HG03196 (cell line): ENCODE data around the gene ZNF549.
A peak's percentile ranks its signal among the peaks of the same experiment; 100 is the strongest.
"Not testable (repeated sequence)": the region's sequence is repeated elsewhere in the genome, so short reads cannot be mapped to it uniquely, and the experiment has no call there.

Experiments used
- ATAC-seq: cut with Tn5 transposase; IDR thresholded peaks from one replicate; pipeline ENCODE4 v1.9.1; 2021; ENCODE audit not compliant: unreplicated experiment

ZNF549 gene

GRCh38 chr19:57527136-57527881 is at the start of gene ZNF549:
Gene ZNF549 (plus strand): TSS chr19:57527356. CDS start chr19:57527574, 218 bp downstream.
- peak; percentile 99 for ATAC-seq

- ATAC-seq, result peak; percentile 95
Observed at GRCh38 chr19:57487477-57488298, 39.5 kb upstream of the ZNF549 start, which contains the start of gene ZNF419. Gene ZNF419 (plus strand): TSS chr19:57487750. CDS start chr19:57487951, 201 bp downstream.

DNA sequence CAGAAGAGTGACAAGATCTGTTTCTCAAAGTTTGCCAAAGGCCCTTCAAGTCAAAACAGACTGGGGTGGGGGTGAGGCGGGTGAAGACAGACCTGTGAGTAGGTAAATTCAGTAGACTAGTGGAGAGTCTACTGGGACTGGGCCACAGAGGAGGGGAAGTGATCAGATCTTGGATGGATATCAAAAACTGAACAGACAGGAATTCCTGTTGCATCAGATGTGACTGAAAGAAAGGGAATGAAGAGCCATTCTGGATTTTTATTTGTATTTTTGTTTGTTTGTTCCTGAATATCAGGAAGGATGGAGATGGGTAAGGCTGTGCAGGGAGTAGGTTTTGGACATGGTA is 38.9 kb upstream of the ZNF549 start:
- not testable (repeated sequence) for ATAC-seq

DNA sequence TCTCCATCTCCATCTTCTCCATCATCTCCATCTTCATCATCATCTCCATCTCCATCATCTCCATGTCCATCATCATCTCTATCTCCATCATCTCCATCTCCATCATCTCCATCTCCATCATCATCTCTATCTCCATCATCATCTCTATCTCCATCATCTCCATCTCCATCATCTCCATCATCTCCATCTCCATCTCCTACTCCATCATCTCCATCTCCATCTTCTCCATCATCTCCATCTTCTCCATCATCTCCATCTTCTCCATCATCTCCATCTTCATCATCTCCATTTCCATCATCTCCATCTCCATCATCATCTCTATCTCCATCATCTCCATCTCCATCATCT is 27.9 kb upstream of the ZNF549 start:
- ATAC-seq, result not testable (repeated sequence)

- ATAC-seq, result peak; percentile 97
Observed at GRCh38 chr19:57499680-57500395, 27.3 kb upstream of the ZNF549 start, which contains the start of gene ZNF773. Gene ZNF773 (plus strand): TSS chr19:57499938. CDS start chr19:57500081, 143 bp downstream.

DNA sequence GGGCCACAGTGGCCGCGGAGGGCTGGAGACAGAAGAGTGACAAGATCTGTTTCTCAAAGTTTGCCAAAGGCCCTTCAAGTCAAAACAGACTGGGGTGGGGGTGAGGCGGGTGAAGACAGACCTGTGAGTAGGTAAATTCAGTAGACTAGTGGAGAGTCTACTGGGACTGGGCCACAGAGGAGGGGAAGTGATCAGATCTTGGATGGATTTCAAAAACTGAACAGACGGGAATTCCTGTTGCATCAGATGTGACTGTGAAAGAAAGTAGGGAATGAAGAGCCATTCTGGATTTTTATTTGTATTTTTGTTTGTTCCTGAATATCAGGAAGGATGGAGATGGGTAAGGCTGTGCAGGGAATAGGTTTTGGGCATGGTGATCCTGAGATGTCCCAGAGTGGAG is 26.8 kb upstream of the ZNF549 start:
- ATAC-seq, result not testable (repeated sequence)

DNA sequence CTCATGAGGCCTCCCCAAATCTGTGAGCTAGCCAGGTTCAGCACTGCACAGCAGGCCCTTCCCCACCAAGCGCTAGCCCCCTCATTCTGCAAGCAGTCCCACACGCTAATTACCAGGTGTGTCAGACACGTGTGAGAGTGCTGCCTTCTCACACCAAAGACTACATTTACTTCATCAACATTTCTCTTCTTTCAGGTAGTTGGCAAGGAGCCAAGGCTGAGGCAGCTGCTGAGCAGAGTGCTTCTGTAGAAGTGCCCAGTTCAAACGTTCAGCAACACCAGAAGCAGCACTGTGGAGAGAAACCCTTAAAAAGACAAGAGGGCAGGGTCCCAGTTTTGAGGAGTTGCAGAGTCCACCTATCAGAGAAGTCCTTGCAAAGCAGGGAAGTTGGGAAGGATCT is 21.0 kb upstream of the ZNF549 start:
- no peak for ATAC-seq

GRCh38 chr19:57511484-57511883 is 15.7 kb upstream of the ZNF549 start:
- no peak for ATAC-seq

- no peak for ATAC-seq
Observed at GRCh38 chr19:57512845-57513244, 14.3 kb upstream of the ZNF549 start.

- no peak for ATAC-seq
Observed at GRCh38 chr19:57515255-57515654, 11.9 kb upstream of the ZNF549 start.

GRCh38 chr19:57518021-57518420 is 9.1 kb upstream of the ZNF549 start:
- ATAC-seq, result not testable (repeated sequence)

GRCh38 chr19:57537953-57538547 is 10.9 kb downstream of the ZNF549 start:
- no peak for ATAC-seq

- ATAC-seq, result no peak
Observed at GRCh38 chr19:57546513-57546912, 19.4 kb downstream of the ZNF549 start.

GRCh38 chr19:57552432-57552831 is 25.3 kb downstream of the ZNF549 start:
- no peak for ATAC-seq

GRCh38 chr19:57557659-57558058 is 30.5 kb downstream of the ZNF549 start:
- ATAC-seq, result no peak

- no peak for ATAC-seq
Observed at GRCh38 chr19:57558525-57558924, 31.4 kb downstream of the ZNF549 start.

DNA sequence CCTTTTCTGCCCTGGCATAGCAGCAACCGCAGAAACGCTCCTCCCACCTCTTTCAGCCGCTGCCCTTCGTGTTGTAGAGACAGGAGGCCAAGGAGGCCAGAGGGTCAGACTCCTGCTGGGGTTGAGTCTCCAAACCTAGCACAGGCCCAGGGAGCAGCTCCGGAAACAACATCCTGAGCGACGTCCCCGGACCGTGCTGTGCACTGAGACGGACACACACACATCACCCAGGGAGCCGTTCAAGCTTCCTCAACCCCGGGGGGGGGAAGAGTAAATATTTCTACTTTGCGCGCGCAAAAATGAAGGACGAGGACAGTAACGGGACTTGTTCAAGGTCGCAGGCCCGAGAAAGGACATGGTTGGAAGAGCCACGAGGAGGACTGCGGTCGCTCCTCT is 31.9 kb downstream of the ZNF549 start:
- peak; percentile 23 for ATAC-seq

DNA sequence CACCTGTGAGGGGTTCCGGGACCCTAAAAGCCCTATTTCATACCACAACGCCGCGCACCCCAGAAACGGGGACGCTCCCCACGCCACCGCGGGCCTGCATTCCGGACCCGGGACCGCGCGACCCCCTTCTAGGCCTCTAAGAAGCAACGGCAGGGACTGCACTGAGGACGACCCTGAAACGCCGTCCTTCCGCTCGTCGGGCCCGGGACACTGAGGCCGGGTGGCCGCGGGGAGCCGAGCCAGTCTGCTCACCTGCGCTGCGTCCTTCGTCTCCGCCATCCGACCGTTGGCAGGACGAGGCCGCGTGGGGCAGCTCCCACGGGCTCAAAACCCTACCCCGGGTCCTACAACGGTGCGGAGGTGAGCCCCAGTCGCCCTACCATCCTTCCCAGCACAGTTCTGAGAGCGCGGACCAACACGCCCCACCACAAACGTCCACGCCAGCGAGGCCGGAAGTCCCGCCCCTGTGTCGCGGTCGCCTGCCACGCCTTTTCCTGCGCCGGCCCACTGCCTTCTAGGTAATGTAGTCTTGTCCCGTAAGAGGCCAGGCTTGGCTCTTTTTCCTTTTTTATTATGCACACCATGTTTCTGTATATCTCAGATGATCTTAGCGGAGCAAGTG is 32.4 kb downstream of the ZNF549 start, which contains the start of gene ZNF550:
ZNF550 (minus strand) TSS at position 460 of the 622 bp plus-strand sequence; CDS start at position 279, 181 bp downstream.
- peak; percentile 94 for ATAC-seq

DNA sequence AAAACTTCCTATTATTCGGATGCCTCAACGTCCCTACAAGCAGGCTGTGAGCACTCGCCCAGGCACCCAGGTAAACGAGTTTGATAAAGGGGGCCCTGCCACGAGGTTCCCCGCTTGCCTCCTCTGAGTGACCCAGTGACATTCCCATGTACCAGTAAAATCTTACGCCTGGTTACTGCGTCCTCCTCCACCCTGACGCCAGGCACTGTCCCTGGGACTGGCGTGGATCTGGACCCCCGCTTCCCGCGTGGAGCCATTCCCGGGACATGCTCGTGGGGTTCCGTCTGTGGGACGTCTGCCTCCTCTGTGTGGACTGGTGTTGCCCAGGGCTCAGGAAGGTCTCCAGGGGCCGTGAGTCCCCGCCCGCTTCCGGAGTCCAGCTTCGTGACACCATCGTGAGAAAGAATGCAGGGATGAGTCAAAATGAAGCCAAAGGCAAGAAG is 32.9 kb downstream of the ZNF549 start:
- ATAC-seq, result peak; percentile 10

DNA sequence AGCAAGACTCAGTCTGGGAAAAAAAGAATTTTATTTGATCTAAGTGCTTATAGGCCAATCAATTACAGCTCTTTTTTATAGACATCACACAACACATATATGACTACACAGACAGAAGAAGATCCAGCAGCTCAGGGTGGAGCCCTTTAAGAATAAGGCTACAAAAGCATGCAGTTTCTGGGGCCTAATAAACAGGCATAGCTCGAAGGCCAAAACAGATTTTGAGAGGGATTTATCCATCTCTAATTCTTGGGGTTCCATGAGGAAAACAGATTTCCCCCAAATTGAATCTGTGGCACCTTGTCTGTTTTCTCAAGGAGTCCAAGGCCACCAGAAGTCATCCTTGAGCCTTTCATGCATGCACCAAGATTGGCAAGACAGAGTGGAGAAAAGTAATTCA is 36.4 kb downstream of the ZNF549 start:
- no peak for ATAC-seq
